HG03025 (cell line): Measurements from ENCODE around the gene SHANK3.

Experiments
- ATAC-seq: cut with Tn5 transposase; IDR thresholded peaks from one replicate; pipeline ENCODE4 v1.9.1; 2021; ENCODE audit warnings: mild to moderate bottlenecking, moderate library complexity; ENCODE audit not compliant: unreplicated experiment, low FRiP score

Gene SHANK3

GRCh38 chr22:50710886-50711285 lies 38.3 kb downstream of the SHANK3 start:
- no peak for ATAC-seq

GRCh38 chr22:50711446-50712340 lies 39.1 kb downstream of the SHANK3 start:
- no peak for ATAC-seq

- no peak for ATAC-seq
Observed at GRCh38 chr22:50712341-50713007, 39.9 kb downstream of the SHANK3 start.

GRCh38 chr22:50713008-50713385 lies 40.4 kb downstream of the SHANK3 start:
- ATAC-seq: no peak

- no peak for ATAC-seq
Observed at GRCh38 chr22:50713571-50714056, 41.0 kb downstream of the SHANK3 start.

GRCh38 chr22:50714150-50714549 lies 41.5 kb downstream of the SHANK3 start:
- ATAC-seq: no peak

- ATAC-seq: no peak
Observed at GRCh38 chr22:50714631-50715179, 42.1 kb downstream of the SHANK3 start.

GRCh38 chr22:50715250-50715649 lies 42.6 kb downstream of the SHANK3 start:
- ATAC-seq: no peak

GRCh38 chr22:50715776-50716175 lies 43.2 kb downstream of the SHANK3 start:
- no peak for ATAC-seq

GRCh38 chr22:50716290-50717024 lies 43.8 kb downstream of the SHANK3 start:
- ATAC-seq: no peak

- no peak for ATAC-seq
Observed at GRCh38 chr22:50717709-50718351, 45.2 kb downstream of the SHANK3 start.

- ATAC-seq: no peak
Observed at GRCh38 chr22:50718352-50718709, 45.7 kb downstream of the SHANK3 start.

- ATAC-seq: no peak
Observed at GRCh38 chr22:50719814-50720300, 47.2 kb downstream of the SHANK3 start.

- no peak for ATAC-seq
Observed at GRCh38 chr22:50720301-50721256, 48.0 kb downstream of the SHANK3 start.

GRCh38 chr22:50721257-50721844 lies 48.7 kb downstream of the SHANK3 start:
- no peak for ATAC-seq

- no peak for ATAC-seq
Observed at GRCh38 chr22:50722048-50722701, 49.6 kb downstream of the SHANK3 start.
